ENCODE measurements around the gene LRRC43.
A peak's percentile ranks its signal among the peaks of the same experiment; 100 is the strongest.
"Not testable (repeated sequence)": the region's sequence is repeated elsewhere in the genome, so short reads cannot be mapped to it uniquely, and the experiment has no call there.

LRRC43 gene

DNA sequence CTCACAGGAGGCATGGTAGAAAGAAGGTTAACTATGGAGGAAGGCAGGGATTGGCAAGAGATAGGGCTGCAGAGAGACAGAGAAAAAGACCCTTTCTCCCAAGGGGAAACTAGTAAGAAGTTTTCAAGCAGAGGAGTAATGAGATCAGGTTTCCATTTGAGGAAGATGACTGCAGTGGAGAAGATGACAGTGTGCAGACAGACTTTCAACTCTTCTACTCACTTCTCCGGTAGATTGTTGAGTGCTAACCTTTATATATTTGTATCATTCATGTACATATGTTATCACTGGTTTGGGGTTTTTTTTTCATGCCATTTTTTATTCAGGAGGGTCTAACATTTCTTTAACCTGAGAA, 14.7 kb downstream of the LRRC43 start:
- no peak for DNase-seq

- DNase-seq: no peak
Observed at GRCh38 chr12:122199484-122200355, 16.8 kb downstream of the LRRC43 start.

DNA sequence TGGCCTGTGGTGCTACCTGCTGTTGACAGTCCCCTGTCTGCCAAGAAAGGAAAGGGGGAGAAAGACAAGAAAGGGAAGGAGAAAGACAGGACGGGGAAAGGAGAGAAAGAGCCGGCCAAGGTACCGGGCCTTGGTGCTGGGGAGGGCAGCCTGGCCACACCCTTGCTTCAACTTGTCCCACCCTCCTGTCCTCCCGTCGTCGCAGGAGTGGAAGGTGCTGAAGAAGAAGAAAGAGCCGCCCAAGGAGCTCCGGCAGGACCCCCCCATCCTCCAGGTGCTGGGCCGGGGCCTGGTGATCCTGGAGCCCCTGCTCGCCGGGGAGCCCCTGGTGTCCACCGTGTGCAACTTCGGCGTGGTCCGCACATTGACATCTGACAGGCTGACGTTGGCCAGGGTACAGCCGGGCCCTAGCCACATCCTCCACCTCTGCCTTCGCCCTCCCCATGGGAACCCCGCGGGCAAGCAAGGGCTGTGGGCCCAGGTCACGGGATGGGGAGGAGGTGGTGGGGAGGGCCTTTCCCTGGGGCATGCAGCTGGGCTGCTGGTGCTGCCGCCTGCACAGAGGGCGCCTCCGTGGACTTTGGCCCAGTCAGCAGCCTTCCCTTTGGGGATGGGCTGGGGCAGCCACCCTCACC, 17.7 kb downstream of the LRRC43 start:
- no peak for DNase-seq

DNA sequence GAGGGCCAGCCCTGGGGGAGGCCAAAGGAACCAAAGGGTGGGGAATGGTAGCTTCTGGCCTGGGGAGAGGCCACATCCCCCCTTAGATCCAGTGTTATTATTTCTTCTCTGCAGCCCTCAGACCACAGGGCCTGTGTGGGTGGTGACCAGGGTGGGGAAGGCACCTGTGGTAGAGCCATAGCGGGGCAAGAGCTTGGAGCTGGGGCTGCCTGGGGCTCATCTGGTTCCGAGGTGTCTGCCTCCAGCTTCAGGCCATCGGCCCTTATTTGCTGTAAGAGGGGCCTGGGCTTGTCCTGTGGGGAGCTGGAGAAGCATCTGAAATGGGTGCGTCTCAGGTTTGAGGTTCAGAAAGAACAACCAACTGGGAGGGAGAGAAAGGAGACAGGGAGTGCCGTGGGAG, 18.5 kb downstream of the LRRC43 start:
- no peak for DNase-seq

DNA sequence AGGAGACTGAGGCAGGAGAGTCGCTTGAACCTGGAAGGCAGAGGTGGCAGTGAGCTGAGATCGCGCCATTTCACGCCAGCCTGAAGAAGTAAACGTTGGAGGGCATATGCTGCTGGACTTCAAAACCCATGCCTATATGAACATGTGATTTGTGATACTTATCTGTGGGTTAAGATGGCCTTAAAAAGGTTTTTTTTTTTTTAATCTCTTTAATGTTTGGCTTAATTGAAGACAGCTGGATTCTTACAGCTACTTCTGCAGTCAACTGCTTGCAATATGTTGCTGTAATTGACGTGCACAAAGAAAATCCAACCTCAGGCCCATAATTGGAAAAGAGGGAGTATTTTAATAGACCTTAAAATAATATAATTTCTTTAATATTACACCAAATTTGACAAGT, 19.1 kb downstream of the LRRC43 start:
- no peak for DNase-seq

GRCh38 chr12:122202811-122203210, 19.9 kb downstream of the LRRC43 start:
- not testable (repeated sequence) for DNase-seq

- peak; percentile 9 for DNase-seq
Observed at GRCh38 chr12:122203301-122204166, 20.6 kb downstream of the LRRC43 start, which contains the start of gene B3GNT4. TSS of gene B3GNT4 (plus strand) at chr12:122203709. CDS start at chr12:122204619, 910 bp downstream.

DNA sequence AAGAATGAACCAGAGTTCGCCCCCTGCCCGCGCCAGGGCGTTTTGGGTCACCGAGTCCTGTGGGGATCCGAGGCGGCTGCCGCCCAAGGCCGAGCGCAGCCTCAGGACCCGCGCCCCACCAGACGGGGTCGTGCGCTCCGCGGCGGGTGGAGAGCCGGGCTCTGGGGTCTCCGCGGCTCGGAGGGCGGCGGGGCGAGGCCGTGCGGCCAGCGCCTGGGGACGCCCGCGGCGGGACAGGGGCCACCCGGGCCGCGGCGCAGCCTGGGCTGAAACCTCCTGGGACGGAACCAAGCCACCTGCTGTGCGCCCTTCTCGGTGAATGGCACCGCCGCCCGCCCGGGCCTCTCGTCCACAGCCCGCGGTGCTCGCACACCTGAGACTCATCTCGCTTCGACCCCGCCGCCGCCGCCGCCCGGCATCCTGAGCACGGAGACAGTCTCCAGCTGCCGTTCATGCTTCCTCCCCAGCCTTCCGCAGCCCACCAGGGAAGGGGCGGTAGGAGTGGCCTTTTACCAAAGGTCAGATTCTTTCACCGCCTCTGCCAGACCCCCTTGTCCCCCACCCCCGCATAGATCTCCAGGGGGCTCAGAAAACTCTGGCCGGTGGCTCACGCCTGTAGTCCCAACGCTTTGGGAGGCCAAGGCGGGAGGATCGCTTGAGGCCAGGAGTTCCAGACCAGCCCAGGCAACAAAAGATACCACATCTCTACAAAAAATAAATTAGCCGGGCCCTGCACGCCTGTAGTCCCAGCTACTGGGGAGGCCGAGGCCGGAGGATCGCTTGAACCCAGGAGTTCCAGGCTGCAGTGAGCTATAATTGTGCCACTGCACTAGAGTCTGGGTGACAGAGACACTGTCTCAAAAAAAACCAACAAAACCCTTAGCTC, 21.5 kb downstream of the LRRC43 start:
- no peak for DNase-seq

DNA sequence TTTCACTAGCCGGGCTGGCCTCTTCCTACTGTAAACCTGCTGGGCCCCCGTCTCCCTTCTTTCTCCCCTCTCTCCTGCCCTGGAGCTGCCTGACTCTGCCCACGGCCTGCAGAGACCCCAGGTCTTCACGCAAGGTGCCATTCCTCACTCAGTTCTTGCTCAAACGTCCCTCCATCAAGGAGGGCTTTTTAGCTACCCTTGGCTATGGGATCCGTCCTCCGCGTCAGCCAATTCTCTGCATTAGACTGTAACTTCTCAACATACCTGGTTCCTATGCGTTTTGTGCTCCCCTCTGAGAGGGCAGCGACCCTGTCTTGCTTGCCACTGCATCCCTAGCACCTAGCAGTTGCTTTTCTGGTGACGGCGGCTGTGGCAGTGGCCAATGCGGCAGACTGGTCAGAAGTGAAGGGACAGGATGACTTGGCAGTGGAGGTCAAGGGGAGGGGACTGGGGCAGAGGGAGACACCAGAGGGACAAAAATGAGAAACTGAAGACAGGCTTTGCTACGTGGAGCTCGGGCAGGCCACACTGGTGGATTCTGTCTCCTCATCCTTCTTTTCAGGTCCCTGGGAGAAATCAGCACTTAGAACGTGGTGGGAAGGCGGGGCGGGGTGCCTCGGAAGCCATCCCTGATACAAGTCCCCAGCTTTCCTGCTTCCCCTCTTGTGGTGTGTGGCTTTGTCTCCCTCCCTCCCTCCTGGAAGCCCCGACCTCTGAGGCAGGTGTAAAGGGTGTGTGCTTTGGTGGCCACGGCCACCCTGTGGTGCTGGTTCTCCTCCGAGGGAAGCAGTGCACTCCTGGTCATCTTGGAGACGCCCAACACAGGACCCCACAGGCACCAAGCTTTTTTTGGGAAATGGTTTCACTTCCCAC, 22.4 kb downstream of the LRRC43 start:
- no peak for DNase-seq

DNA sequence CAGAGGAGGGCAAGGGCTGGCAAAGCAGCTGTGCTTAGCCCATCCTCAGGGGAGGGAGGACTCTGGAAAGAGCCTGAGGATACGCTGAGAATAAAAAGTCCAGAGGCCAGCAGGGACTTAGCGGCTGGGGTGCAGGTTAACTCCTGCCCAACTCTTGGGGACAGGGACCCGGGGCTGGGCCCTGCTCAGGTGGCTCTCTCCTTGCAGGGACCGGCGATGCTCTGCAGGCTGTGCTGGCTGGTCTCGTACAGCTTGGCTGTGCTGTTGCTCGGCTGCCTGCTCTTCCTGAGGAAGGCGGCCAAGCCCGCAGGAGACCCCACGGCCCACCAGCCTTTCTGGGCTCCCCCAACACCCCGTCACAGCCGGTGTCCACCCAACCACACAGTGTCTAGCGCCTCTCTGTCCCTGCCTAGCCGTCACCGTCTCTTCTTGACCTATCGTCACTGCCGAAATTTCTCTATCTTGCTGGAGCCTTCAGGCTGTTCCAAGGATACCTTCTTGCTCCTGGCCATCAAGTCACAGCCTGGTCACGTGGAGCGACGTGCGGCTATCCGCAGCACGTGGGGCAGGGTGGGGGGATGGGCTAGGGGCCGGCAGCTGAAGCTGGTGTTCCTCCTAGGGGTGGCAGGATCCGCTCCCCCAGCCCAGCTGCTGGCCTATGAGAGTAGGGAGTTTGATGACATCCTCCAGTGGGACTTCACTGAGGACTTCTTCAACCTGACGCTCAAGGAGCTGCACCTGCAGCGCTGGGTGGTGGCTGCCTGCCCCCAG, 23.4 kb downstream of the LRRC43 start:
- no peak for DNase-seq

GRCh38 chr12:122206976-122207375, 24.1 kb downstream of the LRRC43 start:
- no peak for DNase-seq

GRCh38 chr12:122207391-122207790, 24.5 kb downstream of the LRRC43 start:
- DNase-seq: no peak

DNA sequence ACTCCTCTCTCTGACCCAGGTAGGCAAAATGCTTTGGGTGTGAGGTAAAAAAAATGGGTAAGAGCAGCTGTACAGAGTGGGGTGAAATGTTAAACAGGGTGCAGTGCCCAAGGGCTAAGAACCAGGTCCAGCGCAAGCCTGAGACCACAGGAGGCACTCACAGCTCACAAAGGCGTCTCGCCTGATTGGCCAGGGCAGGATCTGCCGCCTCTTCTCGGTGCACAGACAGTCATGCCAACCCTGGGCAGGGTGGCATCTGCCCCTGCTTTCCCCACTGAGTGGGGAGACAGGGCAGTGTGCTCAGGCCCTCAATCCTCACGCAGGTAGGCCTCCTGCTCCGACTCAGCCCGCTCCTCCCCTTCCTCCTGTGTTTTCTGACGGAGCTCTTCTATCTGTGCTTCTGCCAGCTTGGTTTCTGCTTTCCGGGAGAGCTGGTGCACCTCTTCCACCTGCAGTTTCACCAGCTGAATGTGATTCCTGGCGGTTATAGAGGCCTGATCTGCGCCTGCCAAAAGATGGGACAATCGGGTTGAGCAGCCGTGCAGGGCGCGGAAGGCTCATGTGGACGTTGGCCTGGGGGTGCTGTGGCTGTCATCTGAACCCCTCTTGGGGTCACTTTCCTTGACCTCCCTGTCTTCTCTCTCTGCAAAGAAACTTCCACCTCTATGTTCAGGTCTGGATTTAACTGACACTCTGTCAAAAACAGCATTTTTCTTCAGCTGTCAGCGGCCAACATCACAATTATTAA, 25.3 kb downstream of the LRRC43 start:
- no peak for DNase-seq

- no peak for DNase-seq
Observed at GRCh38 chr12:122215771-122216170, 32.8 kb downstream of the LRRC43 start.

- DNase-seq: no peak
Observed at GRCh38 chr12:122216445-122216844, 33.5 kb downstream of the LRRC43 start.

DNA sequence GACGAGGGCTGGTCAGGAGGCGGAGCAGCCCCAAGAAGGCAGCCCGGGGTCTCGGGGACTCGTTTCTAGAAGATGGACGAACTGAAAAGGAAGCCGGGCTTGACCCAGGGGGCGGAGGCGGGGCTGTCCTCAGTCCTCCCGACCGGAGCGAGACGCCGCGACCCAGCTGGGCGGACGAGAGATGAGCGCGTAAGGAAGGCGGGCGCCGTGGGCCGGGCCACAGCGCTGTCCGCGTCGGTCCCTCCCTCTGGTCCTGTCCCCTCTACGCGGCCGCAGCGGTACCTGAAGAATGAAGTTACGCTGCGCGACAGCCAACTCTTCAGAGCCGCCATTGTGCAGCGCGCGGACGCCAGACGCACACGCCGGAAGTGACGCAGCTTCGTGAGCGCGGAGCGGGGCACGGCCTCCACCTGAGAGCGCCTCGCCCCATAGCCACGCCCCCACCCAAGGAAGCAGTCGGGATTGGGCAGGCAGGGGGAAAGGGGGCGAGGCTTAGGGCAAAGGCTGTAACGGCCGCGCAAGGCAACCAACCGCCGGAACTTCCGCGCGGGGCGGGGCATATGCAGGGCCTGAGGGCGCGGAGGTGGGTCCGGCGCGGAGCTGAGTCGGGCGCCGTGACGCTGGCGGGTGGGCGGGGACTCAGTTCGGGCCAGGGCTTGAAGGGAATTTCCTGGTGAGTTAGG, 42.9 kb downstream of the LRRC43 start, which contains the start of gene DIABLO:
DIABLO (minus strand) TSS at position 370 of the 683 bp plus-strand sequence; CDS start at position 332, 38 bp downstream.
- DNase-seq: peak; percentile 94

DNA sequence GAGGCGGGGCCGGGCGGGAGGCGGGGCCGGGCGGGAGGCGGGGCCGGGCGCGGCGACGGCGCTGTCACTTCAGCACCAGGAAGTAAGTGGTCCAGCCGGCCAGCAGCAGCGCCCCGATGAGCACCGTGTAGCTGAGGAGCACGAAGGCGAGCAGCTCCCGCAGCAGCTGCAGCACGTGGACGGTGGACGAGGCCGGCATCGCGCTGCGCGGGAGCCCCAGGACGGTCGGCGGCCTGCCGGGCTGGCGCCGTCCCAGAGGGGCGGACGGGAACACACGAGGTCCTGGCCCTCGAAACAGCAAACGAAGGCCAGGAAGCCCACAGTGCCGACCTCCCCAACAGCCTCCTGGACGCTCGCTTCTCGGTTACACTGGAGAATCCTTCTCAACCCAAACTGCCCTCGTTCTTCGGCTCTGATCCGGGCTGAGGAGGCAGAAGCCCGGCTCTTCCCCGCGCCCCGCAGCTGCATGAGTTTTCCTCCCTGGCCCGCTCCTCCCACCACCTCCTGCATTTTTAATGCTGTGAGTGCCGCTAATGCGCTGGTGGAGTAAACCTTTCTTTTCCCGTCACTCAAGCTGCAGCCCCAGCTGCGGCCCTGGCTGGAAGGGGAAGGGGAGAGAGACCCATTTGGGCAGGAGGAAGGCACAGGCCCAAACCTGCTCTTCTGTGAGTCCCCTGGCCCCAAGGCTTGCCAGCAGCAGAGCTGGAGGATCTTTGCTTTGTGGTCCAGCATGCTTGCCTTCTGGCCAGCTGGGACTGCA, 43.6 kb downstream of the LRRC43 start:
- no peak for DNase-seq

DNA sequence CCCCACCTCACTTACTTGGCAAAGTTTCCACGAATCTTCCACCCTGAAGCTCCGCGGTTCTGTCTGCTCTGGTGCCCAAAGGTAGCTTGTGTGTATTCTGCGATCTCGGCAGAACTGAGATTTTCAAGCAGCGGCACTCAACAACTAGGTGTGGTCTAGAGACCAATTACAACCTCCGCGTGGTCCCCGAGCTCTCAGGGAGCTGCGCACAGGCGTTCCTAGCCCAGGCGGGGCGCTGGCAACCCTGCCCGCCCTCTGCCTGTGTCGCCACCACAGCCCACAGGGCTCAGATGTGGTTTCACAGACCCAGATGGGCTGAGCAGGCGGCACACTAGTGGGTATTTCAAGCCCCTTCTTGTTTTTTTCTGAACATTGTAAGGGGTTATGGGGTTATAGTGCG, 44.4 kb downstream of the LRRC43 start:
- no peak for DNase-seq

Measured in NCI-H1694 treated with DMSO at 0.1 percent for 48 hours (cell line).